HT-29 (cell line): Measurements from ENCODE around the gene SCGB1A1. TPM values are rescaled to one million over a fixed set of nuclear protein-coding genes. Genes with fewer than 3 reads are reported as not detected.
"Not testable (repeated sequence)": the region's sequence is repeated elsewhere in the genome, so short reads cannot be mapped to it uniquely, and the experiment has no call there.

Source experiments
- DNase-seq: peaks from one replicate; pipeline ENCODE4 v3.0.0-alpha.2; 2015; ENCODE audit warnings: low spot score
- total RNA-seq: library from RNA; depleted of rRNA; stranded (reverse); fragments of >200 nt; shearing (Covaris generic); gene quantifications from 2 replicates; pipeline ENCODE4 v1.2.3, GENCODE V29; 2014

Gene SCGB1A1
- total RNA-seq, 1 experiment from 2014 or later: not detected

- DNase-seq: peak; percentile 88
Observed at GRCh38 chr11:62449451-62449851, 30.6 kb downstream of the SCGB1A1 start.

- DNase-seq: not testable (repeated sequence)
Observed at GRCh38 chr11:62449912-62450311, 31.1 kb downstream of the SCGB1A1 start.

- no peak for DNase-seq
Observed at GRCh38 chr11:62450543-62451240, 31.9 kb downstream of the SCGB1A1 start.

GRCh38 chr11:62451241-62451621, 32.4 kb downstream of the SCGB1A1 start:
- DNase-seq: no peak

GRCh38 chr11:62452261-62452660, 33.4 kb downstream of the SCGB1A1 start:
- DNase-seq: no peak

- no peak for DNase-seq
Observed at GRCh38 chr11:62452839-62453468, 34.1 kb downstream of the SCGB1A1 start.

- DNase-seq: peak; percentile 55
Observed at GRCh38 chr11:62456630-62457029, 37.8 kb downstream of the SCGB1A1 start.

GRCh38 chr11:62457478-62457877, 38.6 kb downstream of the SCGB1A1 start:
- DNase-seq: no peak

- peak; percentile 83 for DNase-seq
Observed at GRCh38 chr11:62458212-62459002, 39.6 kb downstream of the SCGB1A1 start.

GRCh38 chr11:62459080-62459479, 40.2 kb downstream of the SCGB1A1 start:
- DNase-seq: peak; percentile 19

- DNase-seq: peak; percentile 22
Observed at GRCh38 chr11:62461740-62462507, 43.1 kb downstream of the SCGB1A1 start.

- DNase-seq: no peak
Observed at GRCh38 chr11:62462508-62462892, 43.7 kb downstream of the SCGB1A1 start.

GRCh38 chr11:62463121-62463542, 44.3 kb downstream of the SCGB1A1 start:
- DNase-seq: no peak

- no peak for DNase-seq
Observed at GRCh38 chr11:62464655-62465054, 45.8 kb downstream of the SCGB1A1 start.

- no peak for DNase-seq
Observed at GRCh38 chr11:62466444-62466843, 47.6 kb downstream of the SCGB1A1 start.

GRCh38 chr11:62468577-62468976, 49.7 kb downstream of the SCGB1A1 start:
- DNase-seq: no peak

GRCh38 chr11:62471603-62472002, 52.8 kb downstream of the SCGB1A1 start:
- DNase-seq: no peak

GRCh38 chr11:62472063-62472884, 53.4 kb downstream of the SCGB1A1 start:
- peak; percentile 64 for DNase-seq
